Rectal smooth muscle tissue (tissue), 1 donor: ENCODE measurements around the gene FBXW4.
"Not testable (repeated sequence)": the region's sequence is repeated elsewhere in the genome, so short reads cannot be mapped to it uniquely, and the experiment has no call there.

Experiments used
- H3K27ac ChIP-seq: one replicate; pipeline ENCODE4 v1.7.0; 2013; ENCODE audit warnings: low read depth, low read length, inconsistent platforms
- H3K27me3 ChIP-seq: one replicate; pipeline ENCODE4 v1.7.0; 2013; ENCODE audit warnings: low read length; ENCODE audit not compliant: control insufficient read depth, insufficient read depth
- H3K36me3 ChIP-seq: one replicate; pipeline ENCODE4 v1.7.0; 2013; ENCODE audit warnings: low read length; ENCODE audit not compliant: control insufficient read depth, insufficient read depth
- H3K4me1 ChIP-seq: one replicate; pipeline ENCODE4 v1.7.0; 2013; ENCODE audit warnings: low read length; ENCODE audit not compliant: control insufficient read depth, insufficient read depth
- H3K4me3 ChIP-seq: one replicate; pipeline ENCODE4 v1.7.0; 2013; ENCODE audit warnings: low read length
- H3K9ac ChIP-seq: one replicate; pipeline ENCODE4 v1.7.0; 2013; ENCODE audit warnings: low read length

The FBXW4 gene

GRCh38 chr10:101609481-101609880 lies 85.5 kb downstream of the FBXW4 start:
- Histone ChIP-seq H3K36me3 (peaks cover 17% of the 10 kb centered on the region), H3K4me3 (no peak overlapping the region), H3K9ac (no peak overlapping the region), H3K27me3 (no peaks in the 10 kb centered on the region), H3K27ac (no peak overlapping the region), H3K4me1 (no peaks in the 10 kb centered on the region)

GRCh38 chr10:101607124-101607523 lies 87.8 kb downstream of the FBXW4 start:
- Histone ChIP-seq H3K4me3 (no peak overlapping the region), H3K9ac (no peak overlapping the region), H3K36me3 (peaks cover 17% of the 10 kb centered on the region), H3K27me3 (no peaks in the 10 kb centered on the region), H3K27ac (no peak overlapping the region), H3K4me1 (no peaks in the 10 kb centered on the region)

- peaks cover 5% of the 10 kb centered on the region for H3K36me3 ChIP-seq
- H3K9ac ChIP-seq: no peak overlapping the region
- no peaks in the 10 kb centered on the region for H3K27me3 ChIP-seq
- H3K4me3 ChIP-seq: no peak overlapping the region
- H3K27ac ChIP-seq: no peak overlapping the region
- H3K4me1 ChIP-seq: no peaks in the 10 kb centered on the region
Observed at GRCh38 chr10:101602761-101603398, 92.1 kb downstream of the FBXW4 start.

GRCh38 chr10:101601541-101601940 lies 93.4 kb downstream of the FBXW4 start:
- H3K27ac ChIP-seq: no peak overlapping the region
- no peak overlapping the region for H3K4me3 ChIP-seq
- no peaks in the 10 kb centered on the region for H3K4me1 ChIP-seq
- no peaks in the 10 kb centered on the region for H3K27me3 ChIP-seq
- peaks cover 2% of the 10 kb centered on the region for H3K36me3 ChIP-seq
- no peak overlapping the region for H3K9ac ChIP-seq

GRCh38 chr10:101597091-101597900 lies 97.7 kb downstream of the FBXW4 start:
- H3K4me1 ChIP-seq: no peaks in the 10 kb centered on the region
- H3K27ac ChIP-seq: no peak overlapping the region
- H3K9ac ChIP-seq: no peak overlapping the region
- no peaks in the 10 kb centered on the region for H3K27me3 ChIP-seq
- H3K36me3 ChIP-seq: no peaks in the 10 kb centered on the region
- H3K4me3 ChIP-seq: no peak overlapping the region

GRCh38 chr10:101595591-101596433 lies 99.2 kb downstream of the FBXW4 start:
- Histone ChIP-seq H3K4me1 (no peaks in the 10 kb centered on the region), H3K36me3 (no peaks in the 10 kb centered on the region), H3K4me3 (no peak overlapping the region), H3K27me3 (no peaks in the 10 kb centered on the region), H3K9ac (no peak overlapping the region), H3K27ac (no peak overlapping the region)

- not testable (repeated sequence) for H3K36me3 ChIP-seq, H3K4me3 ChIP-seq, H3K9ac ChIP-seq, H3K27me3 ChIP-seq, H3K4me1 ChIP-seq, H3K27ac ChIP-seq
Observed at GRCh38 chr10:101593331-101593730, 101.6 kb downstream of the FBXW4 start.

GRCh38 chr10:101588879-101589278 lies 106.1 kb downstream of the FBXW4 start:
- Histone ChIP-seq H3K4me1 (peaks cover 4% of the 10 kb centered on the region), H3K36me3 (peaks cover 9% of the 10 kb centered on the region), H3K27me3 (no peaks in the 10 kb centered on the region), H3K9ac (no peak overlapping the region), H3K27ac (no peak overlapping the region), H3K4me3 (peak overlapping the region; percentile 97)

- H3K27ac ChIP-seq: peak within 1 kb of the TSS; percentile 51
- H3K4me1 ChIP-seq: peaks cover 4% of the 10 kb centered on the region
- peaks cover 15% of the 10 kb centered on the region for H3K36me3 ChIP-seq
- H3K9ac ChIP-seq: peak within 1 kb of the TSS; percentile 63
- H3K4me3 ChIP-seq: peak within 1 kb of the TSS; percentile 97
- no peaks in the 10 kb centered on the region for H3K27me3 ChIP-seq
Observed at GRCh38 chr10:101587725-101588653, 107.0 kb downstream of the FBXW4 start, which contains the start of the genes DPCD and POLL. Gene DPCD, plus strand, starts transcription at chr10:101588321. Its CDS starts 16 bp downstream, at chr10:101588337. Gene POLL, minus strand, starts transcription at chr10:101588257. Its CDS starts 897 bp downstream, at chr10:101587360.

- Histone ChIP-seq H3K36me3 (peaks cover 21% of the 10 kb centered on the region), H3K27me3 (no peaks in the 10 kb centered on the region), H3K4me3 (no peak overlapping the region), H3K9ac (no peak overlapping the region), H3K4me1 (peaks cover 4% of the 10 kb centered on the region), H3K27ac (no peak overlapping the region)
Observed at GRCh38 chr10:101585841-101586240, 109.1 kb downstream of the FBXW4 start.

- Histone ChIP-seq H3K36me3 (peaks cover 21% of the 10 kb centered on the region), H3K27ac (no peak overlapping the region)
Observed at GRCh38 chr10:101580486-101581399, 114.2 kb downstream of the FBXW4 start.

More at GRCh38 chr10:101580486-101581399, 114.2 kb downstream of the FBXW4 start:
- H3K4me1 ChIP-seq: no peaks in the 10 kb centered on the region
- H3K27me3 ChIP-seq: no peaks in the 10 kb centered on the region
- H3K4me3 ChIP-seq: no peak overlapping the region
- H3K9ac ChIP-seq: no peak overlapping the region
